ENCODE data around the gene TMCC1.

GRCh38 chr3:129756871-129757270 is 136.6 kb downstream of the TMCC1 start:
- TF ChIP-seq POLR2AphosphoS5 (IDR thresholded peaks at IDR 0.05; ENCODE audit: insufficient read depth in 1 of 2, low read depth in 1 of 2) = no peak
- no peak for TF ChIP-seq CTCF (IDR thresholded peaks at IDR 0.05)
- TF ChIP-seq POLR2A (IDR thresholded peaks at IDR 0.05) = no peak
